ENCODE data around the gene SYNDIG1.
A peak's percentile ranks its signal among the peaks of the same experiment; 100 is the strongest.

SYNDIG1 gene

DNA sequence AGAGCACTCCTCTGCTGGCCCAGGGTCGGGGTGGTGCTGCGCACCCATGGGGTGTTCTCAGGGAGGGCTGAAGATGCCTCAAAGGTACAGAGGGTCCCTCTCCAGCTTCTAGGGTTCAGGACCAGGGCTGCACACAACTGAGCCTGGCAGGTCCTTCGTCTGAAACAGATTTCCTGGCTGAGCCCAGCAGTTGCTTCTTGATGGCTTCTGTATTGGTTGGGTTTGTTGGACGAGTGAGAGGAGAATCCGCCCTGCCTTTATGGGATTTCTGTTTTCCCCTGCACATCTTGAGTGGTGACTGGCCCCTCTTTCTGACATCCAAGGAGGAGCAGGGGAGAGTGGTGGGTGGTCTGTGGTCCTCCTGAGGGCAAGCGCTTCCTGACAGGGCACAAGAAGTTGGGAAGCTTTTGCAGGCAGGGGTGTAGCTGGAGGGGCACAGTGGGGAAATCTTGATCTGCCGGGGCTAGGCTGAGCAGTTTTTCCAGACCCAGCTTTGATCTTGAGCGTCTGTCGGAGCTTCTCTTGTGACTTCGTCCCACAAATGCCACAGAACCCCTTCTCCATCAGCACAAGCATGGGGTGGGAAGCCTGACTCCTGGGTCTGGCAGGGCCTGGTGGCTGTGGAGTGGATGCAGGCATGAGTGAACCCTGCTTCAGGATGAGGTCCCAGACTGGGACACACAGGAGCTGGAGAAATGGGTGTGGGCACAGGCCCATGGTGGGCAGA, 116.5 kb downstream of the SYNDIG1 start:
- no peak for DNase-seq (ENCODE audit: low read depth)

DNA sequence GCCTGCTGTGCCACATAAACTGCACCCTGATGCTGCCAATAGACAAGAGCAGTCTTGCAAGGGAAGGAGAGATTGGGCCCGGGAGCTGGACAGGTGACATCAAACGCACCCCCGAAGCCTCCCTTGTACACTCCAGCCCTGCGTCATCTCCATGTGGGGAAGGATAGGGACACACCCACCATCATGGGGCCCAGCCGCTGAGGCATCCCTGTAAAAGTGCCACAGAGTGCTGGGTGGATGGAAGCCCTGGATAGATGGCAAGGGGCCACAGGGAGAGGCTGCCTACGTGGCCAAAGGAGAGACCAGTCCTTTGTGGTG, 117.1 kb downstream of the SYNDIG1 start:
- no peak for DNase-seq (ENCODE audit: low read depth)

DNA sequence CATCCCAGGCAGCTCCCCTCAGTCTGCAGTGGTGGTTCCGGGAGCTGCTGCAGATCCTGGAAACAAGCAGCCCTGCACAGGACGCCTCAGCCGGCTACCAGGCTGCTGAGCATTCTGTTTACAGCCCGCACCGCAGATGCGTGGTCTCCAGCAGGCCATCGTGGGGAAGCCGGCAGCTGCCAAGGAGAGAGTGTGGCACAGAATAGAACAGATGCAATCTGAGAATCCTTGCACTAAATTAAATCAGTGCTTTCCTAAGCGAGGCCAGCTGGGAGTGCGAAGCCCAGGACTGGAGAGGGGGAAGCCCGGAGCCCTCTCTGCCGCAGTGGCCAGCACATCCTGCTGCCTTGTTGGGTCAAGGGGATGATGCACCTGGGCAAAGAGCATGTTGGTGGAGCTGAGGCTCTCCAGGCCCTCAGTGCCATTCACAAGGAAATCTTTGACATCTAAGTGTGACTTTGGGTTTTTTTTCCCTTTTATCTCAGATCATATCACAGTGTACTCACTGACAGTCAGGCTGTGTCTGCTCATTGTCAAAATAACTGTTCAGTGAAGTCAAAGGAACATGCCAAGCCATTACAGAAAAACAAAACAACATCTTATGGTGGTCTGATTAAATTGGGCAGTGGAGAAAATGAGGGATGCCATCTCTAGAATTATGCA, 118.1 kb downstream of the SYNDIG1 start:
- DNase-seq (ENCODE audit: low read depth) = no peak

DNA sequence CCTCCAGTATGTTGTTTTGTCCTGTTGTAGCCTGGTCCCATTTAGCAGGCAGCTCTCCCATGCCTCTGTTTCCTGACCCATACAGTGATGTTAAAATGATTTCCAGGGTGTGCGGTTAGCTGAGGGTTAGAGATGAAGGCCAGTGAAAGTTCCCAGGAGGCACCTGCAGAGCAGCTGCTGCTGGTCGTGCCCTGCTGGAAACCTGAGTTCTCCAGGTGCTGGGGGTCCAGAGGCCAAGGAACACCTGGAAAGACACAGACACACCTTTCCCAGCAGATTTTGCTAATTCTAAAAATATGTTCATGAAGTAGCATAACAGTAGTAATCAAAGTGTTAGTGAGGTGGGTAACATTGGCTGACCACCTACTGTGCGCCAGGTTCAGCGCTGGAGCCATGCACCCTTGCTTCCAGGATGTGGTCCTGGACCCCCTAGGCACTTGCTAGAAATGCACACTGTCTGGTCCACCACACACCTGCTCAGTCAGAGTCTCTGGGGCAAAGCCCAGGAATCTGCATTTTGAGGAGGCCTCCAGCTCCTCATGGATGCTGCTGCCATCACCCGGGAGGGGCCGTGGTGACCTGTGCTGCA, 118.7 kb downstream of the SYNDIG1 start:
- DNase-seq (ENCODE audit: low read depth) = no peak

DNA sequence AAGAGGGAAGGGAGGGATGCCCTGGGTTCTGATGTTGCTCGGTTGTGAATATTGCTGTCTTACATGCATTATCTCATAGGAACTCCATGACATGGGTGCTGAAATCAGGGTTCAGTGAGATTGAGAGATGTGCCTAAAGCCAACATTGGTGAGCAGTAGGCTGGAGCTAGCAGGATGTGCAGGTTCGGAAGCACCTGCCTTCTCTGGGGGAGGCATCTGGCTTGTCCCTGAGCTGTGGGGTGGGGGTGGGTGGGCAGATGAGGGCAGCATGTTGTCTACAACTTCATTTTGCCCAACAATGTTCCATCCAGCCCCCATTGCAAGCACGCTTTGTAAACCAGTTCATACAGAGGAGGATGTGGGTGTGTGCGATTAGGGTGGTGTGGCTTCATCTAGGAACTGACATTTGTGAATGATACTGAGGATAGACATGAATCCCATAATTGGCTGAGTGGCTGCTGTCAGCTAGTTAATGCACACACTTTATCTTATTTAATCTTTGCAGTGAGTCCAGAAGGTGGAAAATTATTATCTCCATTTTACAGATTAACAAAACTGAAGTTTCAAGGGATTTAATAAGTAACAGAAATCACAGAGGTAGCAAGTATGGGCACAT, 119.4 kb downstream of the SYNDIG1 start:
- DNase-seq (ENCODE audit: low read depth) = no peak

DNA sequence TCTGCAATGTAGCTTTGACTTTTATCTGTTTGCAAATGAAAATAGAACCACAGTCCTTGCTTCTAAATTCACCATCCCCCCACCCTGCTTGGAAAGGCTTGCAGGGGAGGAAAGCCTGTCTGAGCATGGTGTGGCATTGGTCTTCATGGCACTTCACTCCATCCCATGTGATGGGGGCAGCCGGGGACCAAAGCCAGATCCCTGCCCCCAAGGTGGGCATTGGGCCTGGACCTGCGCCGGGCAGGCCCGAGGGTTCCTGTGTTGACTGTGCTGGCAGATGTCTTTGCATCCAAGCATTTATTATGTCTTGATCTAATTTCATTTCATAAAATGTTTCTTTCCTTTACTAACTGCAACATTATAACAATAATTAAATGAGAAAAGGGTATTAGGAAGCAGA, 120.0 kb downstream of the SYNDIG1 start:
- no peak for DNase-seq (ENCODE audit: low read depth)

DNA sequence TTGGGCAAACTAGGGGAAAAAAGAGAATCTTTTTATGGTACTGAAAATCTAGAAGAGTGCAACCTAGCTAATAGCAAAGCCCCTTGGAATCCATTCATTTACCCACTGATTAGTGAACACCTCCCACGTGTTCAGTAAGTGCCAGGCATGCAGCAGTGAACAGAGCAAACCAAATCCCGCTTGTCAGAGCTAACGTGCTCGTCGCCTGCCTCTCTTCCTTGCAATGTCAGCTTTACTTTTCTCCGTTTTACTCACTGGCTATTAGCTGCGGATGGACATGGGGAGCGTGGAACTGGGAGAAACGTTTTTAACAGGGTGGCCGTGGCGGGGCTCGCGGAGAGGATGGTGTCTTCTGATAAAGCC, 120.4 kb downstream of the SYNDIG1 start:
- no peak for DNase-seq (ENCODE audit: low read depth)

DNA sequence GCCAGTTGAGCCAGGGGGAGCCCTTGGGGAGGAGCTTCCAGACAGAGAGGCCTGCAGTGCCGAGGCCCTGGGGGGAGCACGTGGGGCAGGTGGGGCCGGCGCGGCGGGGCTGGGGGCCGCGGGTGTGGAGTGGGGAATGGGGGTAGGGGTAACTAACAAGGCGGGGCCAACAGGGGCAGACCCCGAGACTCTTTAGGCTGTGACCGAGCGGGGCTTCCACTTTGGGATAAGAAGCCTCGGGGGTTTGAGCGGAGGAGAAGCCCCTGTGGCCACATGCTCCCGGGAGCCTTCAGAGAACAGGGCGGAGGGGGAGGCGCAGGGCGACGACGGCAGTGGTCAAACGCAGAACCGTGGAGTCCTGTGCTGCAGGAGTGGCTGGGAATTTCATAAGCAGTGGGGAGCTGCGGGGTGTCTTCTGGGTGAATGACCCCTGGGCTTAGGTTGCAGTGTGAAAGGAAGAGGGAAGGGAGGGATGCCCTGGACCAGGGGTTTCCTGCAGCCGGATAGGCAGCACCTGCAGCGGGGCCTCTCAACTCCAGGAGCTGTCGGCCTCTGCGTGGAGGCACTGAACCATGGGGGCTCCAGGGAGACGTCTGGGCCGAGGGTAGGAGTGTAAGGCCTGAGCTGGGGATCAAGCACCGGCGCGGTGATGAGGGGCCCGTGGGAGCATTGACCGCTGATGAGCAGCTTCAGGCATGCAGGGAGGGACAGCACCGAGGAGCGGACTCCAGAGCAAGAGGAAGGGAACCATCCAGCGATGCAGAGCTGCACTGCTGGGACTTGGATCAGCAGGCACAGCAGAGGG, 121.0 kb downstream of the SYNDIG1 start:
- no peak for DNase-seq (ENCODE audit: low read depth)

DNA sequence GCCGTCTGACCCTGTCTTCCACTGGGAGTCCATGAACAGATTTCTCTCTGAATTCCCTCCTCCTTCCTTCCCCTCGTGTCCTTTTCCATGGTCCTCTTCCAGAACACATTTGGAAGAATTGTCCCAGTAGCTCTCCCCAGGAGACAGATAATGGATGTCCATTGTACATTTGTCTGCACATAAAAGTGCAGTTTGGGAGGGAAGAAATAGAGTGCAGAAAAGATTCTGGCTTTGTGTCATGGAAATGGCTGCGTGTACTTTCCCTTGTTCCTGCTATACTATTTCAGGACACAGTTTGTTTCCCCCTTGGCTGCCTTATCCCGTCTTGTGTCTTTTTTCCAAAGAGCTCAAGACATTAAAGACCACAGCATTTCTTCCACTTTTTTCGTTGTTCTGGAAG, 127.6 kb downstream of the SYNDIG1 start:
- no peak for DNase-seq (ENCODE audit: low read depth)

DNA sequence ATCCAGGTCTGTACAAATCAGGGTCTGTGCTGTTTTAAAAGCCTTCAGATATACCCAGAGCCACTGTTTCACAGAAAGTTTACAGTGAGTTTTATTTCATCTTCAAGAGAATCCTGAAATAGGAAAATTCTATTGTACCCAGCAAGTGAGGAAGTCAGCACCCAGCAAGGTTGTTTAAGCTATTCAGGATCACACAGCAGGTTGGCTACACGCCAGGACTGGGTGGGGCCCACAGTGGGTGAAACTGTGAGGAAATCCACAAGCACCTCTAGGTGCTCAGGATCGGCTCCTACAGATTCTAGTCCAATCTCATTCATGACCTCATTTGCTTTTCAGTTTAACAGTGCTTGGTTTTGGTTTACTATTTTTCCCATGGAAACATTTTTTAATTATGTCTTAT, 128.9 kb downstream of the SYNDIG1 start:
- no peak for DNase-seq (ENCODE audit: low read depth)

DNA sequence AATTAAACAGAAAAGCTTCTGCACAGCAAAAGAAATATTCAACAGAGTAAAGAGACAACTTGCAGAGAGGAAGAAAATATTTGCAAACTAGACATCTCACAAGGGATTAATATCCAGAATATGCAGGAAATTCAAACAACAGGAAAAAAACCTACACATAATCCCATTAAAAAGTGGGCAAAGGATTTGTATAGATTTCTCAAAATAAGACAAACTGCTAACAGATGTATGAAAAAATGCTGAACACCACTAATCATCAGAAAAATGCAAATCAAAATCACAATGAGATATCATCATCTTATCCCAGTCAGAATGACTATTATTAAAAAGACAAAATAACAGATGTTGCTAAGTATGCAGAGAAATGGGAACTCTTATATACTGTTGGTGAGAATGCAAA, 129.6 kb downstream of the SYNDIG1 start:
- DNase-seq (ENCODE audit: low read depth) = no peak

DNA sequence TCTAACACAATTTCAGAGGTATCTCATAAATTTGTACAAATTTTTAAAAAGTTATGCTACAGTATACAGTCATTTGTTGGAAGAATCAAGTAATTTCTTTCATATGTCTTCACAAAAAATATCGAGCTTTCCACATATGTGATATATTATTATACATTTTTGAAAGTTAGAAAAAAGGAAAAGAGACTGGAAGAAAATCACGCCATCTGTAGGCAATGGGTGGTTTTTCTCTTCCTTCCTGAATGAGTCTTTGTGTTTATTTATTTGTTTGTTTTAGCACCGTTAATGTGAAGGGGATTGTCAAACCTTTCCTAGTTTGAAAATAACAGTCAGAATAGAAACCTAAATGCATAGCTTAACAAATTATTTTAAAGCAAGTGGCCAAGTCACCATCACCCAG, 130.6 kb downstream of the SYNDIG1 start:
- DNase-seq (ENCODE audit: low read depth) = no peak

DNA sequence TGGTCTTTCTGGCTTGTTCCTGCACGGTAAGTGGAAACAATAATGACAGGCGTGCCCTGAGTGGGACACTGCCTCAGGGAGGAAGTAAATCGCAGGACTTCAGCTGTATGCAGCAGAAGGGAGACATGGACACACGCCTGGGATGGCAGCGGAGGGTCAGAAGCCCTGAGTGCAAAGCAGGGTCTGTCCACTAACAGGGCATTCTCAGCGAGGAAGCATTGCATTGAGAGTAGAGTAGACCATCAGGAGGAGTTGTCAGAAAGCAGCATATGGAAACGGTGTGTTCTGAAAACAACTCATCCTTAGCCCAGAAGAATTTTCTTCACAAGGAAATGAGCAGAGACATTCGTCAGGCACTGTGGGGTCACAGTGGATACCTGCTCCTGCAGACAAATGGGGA, 134.0 kb downstream of the SYNDIG1 start:
- no peak for DNase-seq (ENCODE audit: low read depth)

DNA sequence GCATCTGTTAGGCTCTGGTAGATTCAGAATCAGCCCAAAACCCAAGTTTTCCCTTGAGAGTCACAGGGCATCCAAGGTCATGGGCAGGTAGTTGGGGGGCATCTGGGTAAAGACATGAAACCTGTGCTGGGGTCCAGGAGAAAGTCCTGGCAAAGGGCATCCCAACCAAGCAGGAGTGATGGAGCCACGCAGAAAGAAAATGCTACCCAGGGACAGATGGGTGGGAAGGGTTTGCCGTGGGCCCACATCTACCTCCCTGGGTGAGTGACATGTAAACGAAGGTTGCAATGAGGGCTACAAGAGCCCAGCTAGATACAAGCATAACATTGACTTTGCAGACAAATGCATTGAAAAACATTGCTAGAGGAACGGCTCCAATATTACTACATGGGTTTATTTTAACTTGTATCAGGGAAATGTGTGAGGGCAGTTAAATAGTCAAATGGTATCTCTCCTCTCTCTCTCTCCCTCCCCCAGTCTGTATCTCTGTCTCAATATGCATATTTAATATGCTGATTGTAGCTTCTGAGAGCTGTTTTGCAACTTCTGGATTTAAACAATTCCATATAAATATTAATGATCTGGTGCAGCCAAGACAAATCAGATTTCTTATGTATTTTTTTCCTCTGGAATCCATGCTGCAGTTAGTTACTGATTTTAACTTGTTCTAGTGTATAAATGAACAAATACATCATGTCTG, 135.7 kb downstream of the SYNDIG1 start:
- DNase-seq (ENCODE audit: low read depth) = no peak

DNA sequence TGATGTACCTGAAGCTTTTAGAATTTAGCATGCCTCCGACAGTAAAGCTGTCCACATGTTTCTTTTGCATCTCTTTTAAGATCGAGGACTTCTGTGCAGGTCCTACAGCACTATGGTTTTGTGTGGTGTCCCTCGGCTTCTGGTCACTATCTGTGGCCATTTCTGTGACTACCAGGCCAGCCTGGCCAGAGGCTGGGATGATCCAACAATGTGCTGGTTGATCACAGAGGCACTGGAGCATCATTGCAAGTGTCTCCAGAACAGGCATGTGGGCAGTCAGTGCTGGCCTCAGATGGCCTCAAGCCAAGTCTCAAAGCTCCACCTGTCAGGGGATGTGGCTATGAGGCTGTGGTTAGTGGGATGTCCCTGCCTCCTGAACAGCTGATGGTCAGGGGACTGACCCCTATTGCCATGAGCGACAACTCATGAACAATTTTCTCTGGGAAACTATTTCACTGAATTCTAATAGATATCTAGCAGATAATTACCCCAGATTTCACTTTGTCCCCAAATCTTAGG, 136.6 kb downstream of the SYNDIG1 start:
- DNase-seq (ENCODE audit: low read depth) = no peak

DNA sequence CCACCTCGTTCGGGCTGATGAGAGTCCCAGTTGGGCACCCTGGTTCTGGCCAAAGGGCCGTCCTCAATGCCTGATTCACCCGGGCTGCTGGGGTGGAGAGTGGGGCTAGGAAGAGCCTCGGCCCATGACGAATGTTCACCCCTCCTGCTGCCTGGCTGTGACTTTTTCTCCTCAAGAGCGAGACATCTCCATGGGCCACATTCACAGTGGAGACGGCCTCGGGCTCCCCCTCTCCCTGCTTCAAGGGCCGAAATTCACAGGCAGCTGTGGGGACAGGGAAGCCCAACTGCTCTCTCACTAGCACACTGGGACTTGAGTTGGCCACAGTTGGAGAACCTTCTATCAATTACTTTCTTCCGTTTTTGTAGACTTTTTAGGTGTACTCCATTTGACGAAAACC, 138.0 kb downstream of the SYNDIG1 start:
- DNase-seq (ENCODE audit: low read depth) = no peak

DNA sequence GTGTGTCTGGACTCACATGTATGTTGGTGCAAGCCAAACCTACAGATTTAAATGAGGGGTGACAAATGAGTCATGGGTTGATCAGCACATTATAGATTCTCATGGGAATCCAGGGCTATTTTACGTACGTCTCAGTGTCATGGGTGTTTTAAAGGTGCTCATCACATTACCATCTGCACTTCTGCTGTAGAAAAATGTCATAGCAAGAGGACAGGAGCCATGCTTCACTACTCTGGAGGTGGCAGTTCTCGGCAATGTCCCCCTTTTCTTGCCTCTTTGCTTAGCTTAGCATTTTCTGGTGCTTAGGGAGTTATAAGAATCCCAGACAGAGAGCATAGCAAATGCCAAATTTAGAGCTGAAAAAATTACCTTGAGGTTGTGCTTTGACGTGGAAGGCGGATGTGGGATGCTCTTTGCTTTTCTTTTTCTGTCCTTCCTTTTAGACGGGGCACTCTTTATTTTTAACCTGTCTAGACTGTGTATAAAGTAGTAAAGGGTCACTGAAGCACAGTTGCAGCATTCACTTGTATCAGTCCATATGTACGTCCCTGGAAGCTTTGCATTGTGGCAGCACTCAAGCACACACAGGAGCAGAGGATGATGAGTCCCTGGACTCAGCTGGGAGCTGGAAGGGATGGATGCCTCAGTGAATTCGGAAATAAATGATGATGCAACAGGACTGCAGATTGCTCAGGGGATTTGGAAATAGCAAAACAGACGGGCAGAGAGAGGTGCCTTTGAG, 139.7 kb downstream of the SYNDIG1 start:
- DNase-seq (ENCODE audit: low read depth) = peak; percentile 38

DNA sequence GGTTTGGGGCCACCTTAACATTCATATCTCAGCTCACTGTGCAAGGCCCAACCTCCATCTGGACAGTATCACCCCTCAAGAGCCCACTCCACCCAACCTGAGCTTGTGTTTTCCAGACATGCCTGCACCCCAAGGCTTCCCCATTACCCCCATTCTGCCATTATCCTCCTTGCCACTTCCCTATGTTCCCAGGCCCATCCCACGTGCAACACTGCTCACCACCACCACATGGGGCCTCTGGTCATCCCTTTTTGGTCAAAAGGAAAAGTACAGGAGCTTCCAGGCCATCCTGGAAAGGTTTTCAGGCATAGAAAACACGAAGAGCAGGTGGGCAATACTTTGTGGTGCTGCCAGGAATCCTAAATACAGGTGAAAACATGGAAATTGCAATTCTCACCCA, 140.3 kb downstream of the SYNDIG1 start:
- DNase-seq (ENCODE audit: low read depth) = no peak

DNA sequence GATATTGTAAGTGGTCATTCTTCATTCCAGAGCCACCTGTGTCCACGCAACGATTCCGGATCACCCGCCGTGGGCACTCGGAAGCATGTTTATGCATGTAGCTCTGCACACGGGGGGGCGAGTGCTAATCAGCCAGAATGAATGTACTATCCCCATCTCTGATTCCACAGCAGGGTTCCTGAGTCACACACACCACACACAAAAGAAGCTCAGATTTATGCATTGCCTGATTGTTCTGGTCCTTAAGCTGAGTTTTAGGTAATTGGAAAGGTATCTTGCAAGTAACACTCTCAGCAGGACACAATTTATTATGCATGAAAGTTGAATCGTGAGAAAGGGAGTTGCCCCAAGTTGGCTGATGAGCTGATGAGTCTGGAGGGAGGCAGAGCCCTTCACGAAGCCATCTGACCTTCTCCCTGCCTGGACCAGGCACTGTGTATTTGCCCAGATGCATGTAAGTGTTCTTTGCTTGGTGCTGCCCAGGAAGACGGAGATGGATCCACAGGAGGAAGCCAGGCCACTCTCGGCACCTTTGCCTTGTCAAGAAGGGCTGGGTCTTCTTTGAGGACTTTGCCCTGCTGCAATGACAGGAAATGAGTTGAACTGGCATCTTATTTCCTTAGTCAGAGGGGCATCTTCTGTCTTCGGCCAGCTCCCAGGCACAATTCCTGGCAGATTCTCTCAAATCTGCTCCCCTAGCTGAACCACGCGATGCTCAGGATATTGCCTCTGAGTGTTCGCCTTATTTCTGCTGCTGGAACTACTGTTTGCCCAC, 141.1 kb downstream of the SYNDIG1 start:
- DNase-seq (ENCODE audit: low read depth) = no peak
